ENCODE measurements around the gene PRRT1. TPM values are rescaled to one million over a fixed set of nuclear protein-coding genes. Genes with fewer than 3 reads are reported as not detected.
A peak's percentile ranks its signal among the peaks of the same experiment; 100 is the strongest.

The PRRT1 gene
- 1.4 TPM for total RNA-seq

DNA sequence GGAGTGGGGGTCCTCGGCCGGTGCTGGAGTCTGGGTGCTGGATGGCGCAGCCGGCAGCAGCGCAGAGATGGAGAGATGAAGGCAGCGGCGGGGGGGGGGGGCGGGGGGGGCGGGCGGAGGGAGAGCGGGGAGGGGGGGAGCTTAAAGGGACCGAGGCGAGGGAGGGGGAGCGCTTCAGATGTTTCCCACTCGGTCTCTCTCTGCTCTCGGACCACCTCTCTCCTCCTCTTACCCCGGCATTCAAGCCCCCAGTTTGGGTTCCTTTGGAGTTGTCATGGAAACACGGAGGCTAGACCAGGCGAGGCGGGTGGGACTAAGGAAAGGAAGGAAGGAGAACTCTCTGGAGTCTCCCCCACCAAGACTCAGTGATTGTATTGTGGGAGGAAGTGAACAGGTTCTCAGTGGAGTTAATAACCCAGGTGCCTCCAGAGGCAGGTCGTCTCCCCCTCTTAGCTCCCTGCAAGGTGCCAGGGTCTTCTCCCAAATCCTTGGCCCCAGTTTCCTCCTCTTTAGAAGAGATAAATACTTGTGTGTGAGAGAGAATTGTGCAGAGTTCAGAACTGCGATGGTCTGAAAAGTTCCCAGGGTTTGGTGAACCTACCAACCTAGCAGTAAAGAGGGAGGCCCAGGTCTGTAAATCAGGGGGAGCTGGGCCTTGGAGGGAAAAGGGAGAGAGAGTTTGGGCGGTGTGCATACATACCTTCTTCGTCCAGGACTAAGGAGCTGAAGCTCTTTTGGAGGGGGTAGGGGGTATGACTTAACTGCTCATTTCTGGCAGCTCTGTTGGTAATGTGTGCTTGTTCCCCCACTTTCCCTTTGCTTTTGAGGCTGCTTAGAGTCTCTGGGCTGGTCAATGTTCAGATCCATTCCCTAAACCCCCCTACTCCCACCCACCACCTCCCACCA is at the start of gene PRRT1:
Gene PRRT1, minus strand, starts transcription at position 77 of the 906 bp plus-strand sequence. CDS start 112 bp downstream, outside the sequence.
- intact Hi-C loops (cut with DNase I) = loop anchor here (5.0 to 10.0 kb wide), 3 partner anchors 107 to 417 kb away; partner anchors contain the start of genes CLIC1, NELFE and SKIC2
- Histone ChIP-seq H3K4me1 (peaks cover 12 to 27% of the 10 kb centered on the region in 2 donors), H3K36me3 (peaks cover 11 to 17% of the 10 kb centered on the region in 2 donors), H3K4me3 (peak within 1 kb of the TSS; percentile 79 to 86), H3K9me3 (no peaks in the 10 kb centered on the region), H3K27ac (peak within 1 kb of the TSS; percentile 90 to 96), H3K27me3 (no peaks in the 10 kb centered on the region)
- TF ChIP-seq, protein P1, sequence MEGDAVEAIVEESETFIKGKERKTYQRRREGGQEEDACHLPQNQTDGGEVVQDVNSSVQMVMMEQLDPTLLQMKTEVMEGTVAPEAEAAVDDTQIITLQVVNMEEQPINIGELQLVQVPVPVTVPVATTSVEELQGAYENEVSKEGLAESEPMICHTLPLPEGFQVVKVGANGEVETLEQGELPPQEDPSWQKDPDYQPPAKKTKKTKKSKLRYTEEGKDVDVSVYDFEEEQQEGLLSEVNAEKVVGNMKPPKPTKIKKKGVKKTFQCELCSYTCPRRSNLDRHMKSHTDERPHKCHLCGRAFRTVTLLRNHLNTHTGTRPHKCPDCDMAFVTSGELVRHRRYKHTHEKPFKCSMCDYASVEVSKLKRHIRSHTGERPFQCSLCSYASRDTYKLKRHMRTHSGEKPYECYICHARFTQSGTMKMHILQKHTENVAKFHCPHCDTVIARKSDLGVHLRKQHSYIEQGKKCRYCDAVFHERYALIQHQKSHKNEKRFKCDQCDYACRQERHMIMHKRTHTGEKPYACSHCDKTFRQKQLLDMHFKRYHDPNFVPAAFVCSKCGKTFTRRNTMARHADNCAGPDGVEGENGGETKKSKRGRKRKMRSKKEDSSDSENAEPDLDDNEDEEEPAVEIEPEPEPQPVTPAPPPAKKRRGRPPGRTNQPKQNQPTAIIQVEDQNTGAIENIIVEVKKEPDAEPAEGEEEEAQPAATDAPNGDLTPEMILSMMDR (IDR thresholded peaks at IDR 0.05) = no peak
- DNase-seq (ENCODE audit: low spot score in 2 of 2) = no peak

DNA sequence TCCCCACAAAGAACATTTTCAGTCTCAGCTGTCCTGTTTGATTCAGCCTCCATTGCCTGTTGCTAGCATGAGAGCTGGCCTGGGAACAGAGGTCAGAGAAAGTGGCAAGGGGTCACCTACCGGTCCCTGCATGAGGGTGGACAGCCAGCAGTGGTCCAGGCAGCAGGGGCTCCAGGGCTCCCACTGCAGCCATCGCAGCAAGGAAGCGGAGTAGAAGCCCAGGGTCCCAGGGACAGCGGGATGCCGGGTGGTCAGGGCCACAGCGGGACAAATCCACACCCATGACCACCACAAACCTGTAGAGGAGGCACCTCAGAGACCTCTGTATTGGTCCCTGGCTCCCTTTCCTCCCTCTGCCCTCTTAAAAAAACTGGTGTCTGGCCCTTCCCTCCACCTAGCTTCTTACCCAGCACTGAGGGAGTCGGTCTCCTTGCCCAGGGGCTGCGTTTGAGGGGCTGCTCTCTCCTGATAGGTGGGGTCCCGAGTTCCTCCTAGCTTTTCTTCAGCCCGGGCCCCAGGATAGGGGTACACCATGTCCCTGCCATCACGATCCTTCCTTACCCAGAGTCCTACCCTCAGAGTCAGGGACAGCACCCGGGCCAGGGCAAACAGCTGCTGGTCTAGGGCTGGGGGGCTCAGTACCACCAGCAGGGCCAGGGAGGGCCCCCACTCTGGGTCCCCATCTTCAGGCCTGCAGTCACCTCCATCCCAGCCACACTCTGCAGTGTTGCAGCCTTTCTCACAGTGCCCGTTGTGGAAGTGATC is 49.2 kb upstream of the PRRT1 start:
- Histone ChIP-seq H3K4me3 (no peak overlapping the region), H3K9me3 (no peaks in the 10 kb centered on the region), H3K27ac (no peak overlapping the region), H3K27me3 (no peaks in the 10 kb centered on the region), H3K4me1 (peaks cover 3 to 9% of the 10 kb centered on the region in 2 donors), H3K36me3 (no peaks in the 10 kb centered on the region)
- intact Hi-C loops (cut with DNase I) = no loop called here
- TF ChIP-seq, protein P1 (IDR thresholded peaks at IDR 0.05) = no peak
- no peak for DNase-seq (ENCODE audit: low spot score in 2 of 2)

DNA sequence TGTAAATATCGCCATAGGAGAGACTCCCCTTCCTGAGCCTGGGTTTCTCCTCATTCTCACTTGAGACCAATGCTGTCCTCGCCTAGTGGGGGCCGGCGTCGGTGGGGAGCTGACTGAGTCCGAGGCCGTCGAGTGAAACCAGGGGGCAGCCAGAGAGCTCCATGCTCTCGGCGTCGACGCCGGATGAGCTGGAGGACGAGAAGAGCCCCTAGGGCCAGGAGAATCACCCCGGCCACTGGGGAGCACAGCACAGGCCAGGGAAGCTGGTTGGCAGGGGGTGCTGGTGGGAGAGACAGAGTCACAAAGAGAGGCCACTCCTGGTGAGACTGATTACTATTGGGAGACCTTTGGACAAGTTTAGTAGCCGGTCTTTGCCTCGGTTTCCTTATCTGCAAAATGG is 47.1 kb upstream of the PRRT1 start:
- TF ChIP-seq, protein P1 (IDR thresholded peaks at IDR 0.05) = no peak
- intact Hi-C loops (cut with DNase I) = loop anchor here (5.0 kb wide), 6 partner anchors 72 to 1213 kb away; partner anchors contain the start of genes ATF6B, C6orf47, GPANK1 and PHF1
- Histone ChIP-seq H3K27ac (no peak overlapping the region), H3K36me3 (no peaks in the 10 kb centered on the region), H3K4me1 (peaks cover 3 to 9% of the 10 kb centered on the region in 2 donors), H3K4me3 (no peak overlapping the region), H3K27me3 (no peaks in the 10 kb centered on the region), H3K9me3 (no peaks in the 10 kb centered on the region)
- DNase-seq (ENCODE audit: low spot score in 2 of 2) = no peak

GRCh38 chr6:32198345-32198696 is 46.6 kb upstream of the PRRT1 start:
- intact Hi-C loops (cut with DNase I) = loop anchor here (5.0 kb wide), 6 partner anchors 71 to 1214 kb away; partner anchors contain the start of genes ATF6B, C6orf47, GPANK1 and PHF1
- no peaks in the 10 kb centered on the region for H3K9me3 ChIP-seq
- peaks cover 3 to 9% of the 10 kb centered on the region in 2 donors for H3K4me1 ChIP-seq
- no peak overlapping the region for H3K27ac ChIP-seq
- no peak for DNase-seq (ENCODE audit: low spot score in 2 of 2)
- TF ChIP-seq, protein P1 (IDR thresholded peaks at IDR 0.05) = no peak
- no peak overlapping the region for H3K4me3 ChIP-seq
- no peaks in the 10 kb centered on the region for H3K27me3 ChIP-seq
- H3K36me3 ChIP-seq = no peaks in the 10 kb centered on the region
